Fibroblast of mammary gland (primary cell): ENCODE results near the gene PIK3CD.

Experiments used
- DNase-seq: peaks from one replicate; pipeline ENCODE4 v3.0.0-alpha.2; 2010; ENCODE audit warnings: low read depth
- H3K4me3 ChIP-seq: 2 replicates; pipeline ENCODE4 v1.5.1; 2011; ENCODE audit warnings: low read depth, mild to moderate bottlenecking, low read length, moderate library complexity; ENCODE audit not compliant: control insufficient read depth
- TF ChIP-seq, protein P1 (sequence below): conservative IDR thresholded peaks from 2 replicates; pipeline ENCODE4 v1.5.1; 2011; ENCODE audit warnings: low read depth, low read length, inconsistent platforms; ENCODE audit not compliant: control insufficient read depth, insufficient read depth

PIK3CD gene

DNA sequence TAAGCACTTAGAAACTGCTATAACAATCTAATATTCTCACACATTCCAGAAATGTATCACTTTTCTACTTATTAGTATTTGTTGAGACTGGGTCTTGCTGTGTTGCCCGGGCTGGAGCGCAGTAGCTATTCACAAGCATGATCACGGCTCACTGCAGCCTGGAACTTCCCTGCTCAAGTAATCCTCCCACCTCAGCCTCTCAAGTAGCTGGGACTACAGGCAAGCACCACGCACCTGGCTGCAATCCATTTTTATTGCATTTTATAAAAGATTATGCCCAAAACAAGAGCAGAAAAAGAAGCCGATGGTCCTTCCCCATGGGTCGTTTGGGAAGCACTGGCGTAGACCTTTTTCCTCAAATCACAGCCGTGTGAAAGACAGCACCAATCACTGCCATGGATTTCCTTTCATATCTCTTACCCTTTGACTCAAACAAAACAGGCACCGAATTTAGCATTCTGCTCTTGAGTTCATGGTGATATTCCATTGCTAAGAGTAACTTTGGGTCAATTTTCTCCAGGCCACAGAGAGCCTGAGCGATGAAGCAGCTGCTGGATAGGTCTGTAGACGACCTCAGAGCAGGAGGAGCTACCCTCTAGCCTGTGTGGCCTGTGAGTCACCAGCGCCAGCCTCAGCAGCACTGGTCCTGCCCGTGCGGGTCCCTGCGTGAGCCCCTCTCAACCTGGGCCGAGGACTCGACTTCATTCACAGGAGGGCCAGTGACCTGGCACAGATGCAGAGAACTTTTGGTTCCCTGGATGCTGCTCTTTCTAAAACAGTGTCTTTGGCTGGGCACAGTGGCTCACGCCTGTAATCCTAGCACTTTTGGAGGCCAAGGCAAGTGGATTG, 80.8 kb downstream of the PIK3CD start:
- DNase-seq, result peak; percentile 9
- no peak overlapping the region for H3K4me3 ChIP-seq
- TF ChIP-seq, protein P1, sequence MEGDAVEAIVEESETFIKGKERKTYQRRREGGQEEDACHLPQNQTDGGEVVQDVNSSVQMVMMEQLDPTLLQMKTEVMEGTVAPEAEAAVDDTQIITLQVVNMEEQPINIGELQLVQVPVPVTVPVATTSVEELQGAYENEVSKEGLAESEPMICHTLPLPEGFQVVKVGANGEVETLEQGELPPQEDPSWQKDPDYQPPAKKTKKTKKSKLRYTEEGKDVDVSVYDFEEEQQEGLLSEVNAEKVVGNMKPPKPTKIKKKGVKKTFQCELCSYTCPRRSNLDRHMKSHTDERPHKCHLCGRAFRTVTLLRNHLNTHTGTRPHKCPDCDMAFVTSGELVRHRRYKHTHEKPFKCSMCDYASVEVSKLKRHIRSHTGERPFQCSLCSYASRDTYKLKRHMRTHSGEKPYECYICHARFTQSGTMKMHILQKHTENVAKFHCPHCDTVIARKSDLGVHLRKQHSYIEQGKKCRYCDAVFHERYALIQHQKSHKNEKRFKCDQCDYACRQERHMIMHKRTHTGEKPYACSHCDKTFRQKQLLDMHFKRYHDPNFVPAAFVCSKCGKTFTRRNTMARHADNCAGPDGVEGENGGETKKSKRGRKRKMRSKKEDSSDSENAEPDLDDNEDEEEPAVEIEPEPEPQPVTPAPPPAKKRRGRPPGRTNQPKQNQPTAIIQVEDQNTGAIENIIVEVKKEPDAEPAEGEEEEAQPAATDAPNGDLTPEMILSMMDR, result no peak

DNA sequence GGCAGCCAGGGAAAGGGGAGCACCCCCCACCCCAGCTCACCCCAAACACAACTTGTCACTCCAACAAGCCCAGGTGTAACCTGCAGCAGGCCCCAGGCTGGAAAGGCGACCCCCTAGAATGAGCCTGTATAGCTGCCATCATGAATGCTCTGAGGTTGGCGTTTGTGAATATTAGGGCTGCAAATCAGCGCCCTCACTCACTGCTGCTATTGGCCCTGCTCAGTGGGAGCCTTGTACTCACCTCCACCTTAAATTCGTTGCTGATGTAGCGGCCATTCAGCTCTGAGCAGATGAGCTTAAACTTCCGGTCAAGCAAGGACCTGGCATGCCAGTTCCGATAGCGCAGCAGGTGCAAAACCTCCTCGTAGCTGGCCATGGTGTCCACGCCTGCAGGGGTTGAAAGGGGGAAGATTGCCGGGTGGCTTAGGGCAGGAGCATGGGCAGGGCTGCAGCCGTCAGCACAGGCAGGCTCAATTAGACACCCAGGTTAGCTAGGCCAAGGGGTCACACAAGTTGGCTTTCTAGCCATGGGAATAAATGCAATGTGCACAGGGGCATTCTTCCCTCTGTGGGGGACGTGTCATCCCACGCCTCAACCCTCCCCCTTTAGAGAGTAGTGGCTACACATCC, 81.7 kb downstream of the PIK3CD start:
- H3K4me3 ChIP-seq, result no peak overlapping the region
- no peak for DNase-seq

DNA sequence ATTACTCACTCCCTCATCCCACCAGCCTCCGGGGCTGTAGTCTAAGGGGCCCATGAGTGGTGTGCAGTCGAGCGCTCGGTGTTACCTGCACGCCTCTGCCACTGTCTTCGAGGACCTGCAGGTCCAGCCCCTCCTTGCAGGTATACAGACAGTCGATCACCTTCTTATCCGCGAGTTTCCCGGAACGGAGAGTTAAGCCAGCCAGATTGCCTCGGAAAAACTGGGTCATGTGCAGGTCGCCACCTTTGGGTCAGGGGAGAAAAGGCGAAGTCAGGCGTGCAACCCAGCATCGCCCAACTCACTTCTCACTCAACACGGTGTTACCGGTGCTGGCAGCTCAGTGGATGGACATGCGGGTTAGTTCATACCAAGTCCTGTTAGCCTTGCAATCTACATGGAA, 84.3 kb downstream of the PIK3CD start:
- no peak overlapping the region for H3K4me3 ChIP-seq
- TF ChIP-seq, protein P1, result no peak
- DNase-seq, result no peak

More for the DNA sequence above, 81.7 kb downstream of the PIK3CD start:
- TF ChIP-seq, protein P1, result no peak

DNA sequence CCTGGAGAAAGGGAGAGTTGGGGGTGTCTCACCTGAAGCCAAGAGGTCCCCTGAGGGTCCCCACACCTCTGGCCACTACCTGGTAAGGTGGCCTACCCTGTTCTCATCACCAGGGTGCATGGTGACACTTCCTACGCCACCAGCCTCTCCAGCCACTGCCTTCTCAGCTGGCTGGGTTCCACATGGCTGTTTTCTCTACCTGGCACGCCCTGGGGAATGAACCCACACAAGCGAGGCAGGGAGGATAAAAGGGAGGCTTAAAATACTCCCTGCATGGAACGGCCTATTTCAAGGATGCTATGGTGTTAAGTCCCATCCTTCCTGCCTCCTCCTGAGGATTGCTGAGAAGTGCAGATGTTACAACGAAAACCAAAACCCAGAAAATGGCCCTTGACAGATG, 84.7 kb downstream of the PIK3CD start:
- no peak for DNase-seq
- TF ChIP-seq, protein P1, result no peak
- no peak overlapping the region for H3K4me3 ChIP-seq

DNA sequence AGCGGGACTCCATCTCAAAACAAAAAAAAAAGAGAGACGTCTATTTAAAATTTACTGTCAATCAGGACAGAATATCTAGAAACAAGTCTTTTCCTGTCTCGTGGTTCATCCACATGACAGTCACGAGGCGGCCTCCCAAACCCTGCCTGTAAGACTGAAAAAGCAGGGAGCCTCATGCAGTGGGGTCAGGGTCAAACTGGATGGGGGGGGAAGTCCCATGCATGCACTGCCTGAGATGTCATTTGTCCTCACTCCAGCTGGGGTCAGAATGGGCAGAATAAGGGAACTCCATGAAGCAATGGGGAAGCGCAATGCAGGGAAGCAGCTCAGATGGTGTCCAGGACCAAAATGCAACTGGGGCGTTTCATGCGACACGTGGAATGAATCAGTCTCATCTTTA, 85.5 kb downstream of the PIK3CD start:
- TF ChIP-seq, protein P1, result no peak
- DNase-seq, result no peak
- H3K4me3 ChIP-seq, result no peak overlapping the region

DNA sequence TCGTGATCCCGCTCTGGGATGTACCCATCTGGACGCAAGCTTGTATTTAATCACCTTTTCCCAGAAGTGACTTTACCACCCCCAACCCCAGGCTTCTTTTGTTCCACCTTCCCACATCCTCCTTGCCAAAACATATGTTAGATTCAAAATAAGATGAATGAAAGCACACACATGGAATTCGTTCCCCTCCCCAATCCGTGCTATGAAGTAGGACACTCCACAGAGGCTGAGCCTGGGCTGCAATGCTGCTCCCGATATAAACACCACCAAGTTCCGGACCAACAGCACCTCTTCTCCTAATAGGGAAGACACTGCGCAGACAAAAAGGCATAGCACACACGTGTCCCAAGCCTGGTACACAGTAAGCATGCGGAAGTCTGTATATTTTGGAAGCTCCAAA, 86.1 kb downstream of the PIK3CD start:
- TF ChIP-seq, protein P1, result no peak
- DNase-seq, result no peak
- H3K4me3 ChIP-seq, result no peak overlapping the region
